Gastroesophageal sphincter (tissue), 3 donors: ENCODE data around the gene IDNK.

Source experiments
- EP300 ChIP-seq: sonication (generic); formaldehyde crosslinking; IDR thresholded peaks from one replicate; pipeline ENCODE4 v1.6.1; 2017; ENCODE audit warnings: antibody characterized with exemption, mild to moderate bottlenecking
- POLR2A ChIP-seq, 2 donors: fragments of 450-650 bp; IDR thresholded peaks; one replicate each; pipeline ENCODE4 v1.6.1; 2017; ENCODE audit warnings: antibody characterized with exemption in 2 of 2, mild to moderate bottlenecking in 2 of 2, moderate library complexity in 1 of 2
- POLR2AphosphoS5 ChIP-seq: sonication (generic); formaldehyde crosslinking; IDR thresholded peaks from one replicate; pipeline ENCODE4 v1.6.1; 2017; ENCODE audit warnings: antibody characterized with exemption
- TF ChIP-seq, protein P1 (sequence below), 4 experiments: fragments of 200-600 bp in 2 of 4; fragments of 450-650 bp in 2 of 4; sonication (generic) in 1 of 4; IDR thresholded peaks; one replicate each; pipeline ENCODE4 v1.5.1; 2017 to 2019; ENCODE audit warnings: antibody characterized with exemption in 4 of 4, mild to moderate bottlenecking in 2 of 4, moderate library complexity in 2 of 4

DNA sequence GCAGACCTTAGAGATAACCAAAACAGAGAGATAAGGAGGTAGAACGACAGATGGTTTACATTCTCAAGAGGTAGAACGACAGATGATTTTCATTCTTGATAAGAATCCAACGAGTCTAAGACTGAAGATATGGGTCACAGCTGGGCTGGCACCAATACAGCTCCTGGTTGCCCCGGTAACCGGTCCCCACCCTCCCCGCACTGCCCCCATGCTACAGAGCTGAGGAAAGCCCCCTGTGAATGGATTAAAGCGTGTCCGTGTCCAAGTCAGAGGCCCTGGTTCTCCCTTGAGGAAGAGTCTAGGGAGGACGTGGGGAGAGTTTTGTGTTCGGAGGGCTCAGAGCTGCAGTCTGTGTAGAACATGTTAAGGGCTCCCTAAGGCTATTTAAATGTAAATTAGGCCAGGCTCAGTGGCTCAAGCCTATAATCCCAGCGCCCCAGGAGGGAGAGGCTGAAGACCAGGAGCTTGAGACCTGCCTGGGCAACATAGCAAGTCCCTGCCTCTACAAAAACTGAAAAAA is 8.1 kb downstream of the IDNK start:
- TF ChIP-seq, protein P1, sequence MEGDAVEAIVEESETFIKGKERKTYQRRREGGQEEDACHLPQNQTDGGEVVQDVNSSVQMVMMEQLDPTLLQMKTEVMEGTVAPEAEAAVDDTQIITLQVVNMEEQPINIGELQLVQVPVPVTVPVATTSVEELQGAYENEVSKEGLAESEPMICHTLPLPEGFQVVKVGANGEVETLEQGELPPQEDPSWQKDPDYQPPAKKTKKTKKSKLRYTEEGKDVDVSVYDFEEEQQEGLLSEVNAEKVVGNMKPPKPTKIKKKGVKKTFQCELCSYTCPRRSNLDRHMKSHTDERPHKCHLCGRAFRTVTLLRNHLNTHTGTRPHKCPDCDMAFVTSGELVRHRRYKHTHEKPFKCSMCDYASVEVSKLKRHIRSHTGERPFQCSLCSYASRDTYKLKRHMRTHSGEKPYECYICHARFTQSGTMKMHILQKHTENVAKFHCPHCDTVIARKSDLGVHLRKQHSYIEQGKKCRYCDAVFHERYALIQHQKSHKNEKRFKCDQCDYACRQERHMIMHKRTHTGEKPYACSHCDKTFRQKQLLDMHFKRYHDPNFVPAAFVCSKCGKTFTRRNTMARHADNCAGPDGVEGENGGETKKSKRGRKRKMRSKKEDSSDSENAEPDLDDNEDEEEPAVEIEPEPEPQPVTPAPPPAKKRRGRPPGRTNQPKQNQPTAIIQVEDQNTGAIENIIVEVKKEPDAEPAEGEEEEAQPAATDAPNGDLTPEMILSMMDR (IDR thresholded peaks at IDR 0.05) = no peak
- TF ChIP-seq POLR2AphosphoS5 (no peak), EP300 (no peak), POLR2A (IDR thresholded peaks at IDR 0.05) (no peak)
